OCI-M1 (cell line): ENCODE measurements around the gene MAP4K1.
"Not testable (repeated sequence)": the region's sequence is repeated elsewhere in the genome, so short reads cannot be mapped to it uniquely, and the experiment has no call there.

Experiments
- DNase-seq: peaks from one replicate; lab custom pipeline; 2025; lab: John Stamatoyannopoulos, UW

Gene MAP4K1

GRCh38 chr19:38569368-38569983 is 48.3 kb downstream of the MAP4K1 start:
- DNase-seq: no peak

- DNase-seq: no peak
These were observed 52.1 kb downstream of the MAP4K1 start for GRCh38 chr19:38565691-38566105.

- DNase-seq: no peak
These were observed 52.6 kb downstream of the MAP4K1 start for GRCh38 chr19:38564981-38565690.

- DNase-seq: no peak
These were observed 54.3 kb downstream of the MAP4K1 start for GRCh38 chr19:38563475-38563874.

GRCh38 chr19:38562096-38562495 is 55.7 kb downstream of the MAP4K1 start:
- no peak for DNase-seq

GRCh38 chr19:38561658-38562057 is 56.1 kb downstream of the MAP4K1 start:
- no peak for DNase-seq

DNA sequence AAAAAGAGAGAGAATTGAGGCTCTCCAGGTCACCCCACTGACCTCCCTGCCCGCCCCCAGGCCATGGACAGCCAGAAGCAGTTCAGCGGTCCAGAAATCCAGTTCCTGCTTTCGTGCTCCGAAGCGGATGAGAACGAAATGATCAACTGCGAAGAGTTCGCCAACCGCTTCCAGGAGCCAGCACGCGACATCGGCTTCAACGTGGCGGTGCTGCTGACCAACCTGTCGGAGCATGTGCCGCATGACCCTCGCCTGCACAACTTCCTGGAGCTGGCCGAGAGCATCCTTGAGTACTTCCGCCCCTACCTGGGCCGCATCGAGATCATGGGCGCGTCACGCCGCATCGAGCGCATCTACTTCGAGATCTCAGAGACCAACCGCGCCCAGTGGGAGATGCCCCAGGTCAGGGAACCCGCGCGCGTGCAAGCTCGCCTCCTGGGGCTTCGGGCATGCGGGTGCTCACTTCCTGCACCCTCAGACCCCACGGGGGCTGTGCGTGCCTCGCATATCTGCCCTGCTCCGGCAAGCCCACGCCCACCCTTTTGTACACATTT is 56.6 kb downstream of the MAP4K1 start:
- DNase-seq: no peak

- no peak for DNase-seq
These were observed 58.0 kb downstream of the MAP4K1 start for GRCh38 chr19:38559428-38560401.

- not testable (repeated sequence) for DNase-seq
These were observed 58.8 kb downstream of the MAP4K1 start for GRCh38 chr19:38558933-38559332.

DNA sequence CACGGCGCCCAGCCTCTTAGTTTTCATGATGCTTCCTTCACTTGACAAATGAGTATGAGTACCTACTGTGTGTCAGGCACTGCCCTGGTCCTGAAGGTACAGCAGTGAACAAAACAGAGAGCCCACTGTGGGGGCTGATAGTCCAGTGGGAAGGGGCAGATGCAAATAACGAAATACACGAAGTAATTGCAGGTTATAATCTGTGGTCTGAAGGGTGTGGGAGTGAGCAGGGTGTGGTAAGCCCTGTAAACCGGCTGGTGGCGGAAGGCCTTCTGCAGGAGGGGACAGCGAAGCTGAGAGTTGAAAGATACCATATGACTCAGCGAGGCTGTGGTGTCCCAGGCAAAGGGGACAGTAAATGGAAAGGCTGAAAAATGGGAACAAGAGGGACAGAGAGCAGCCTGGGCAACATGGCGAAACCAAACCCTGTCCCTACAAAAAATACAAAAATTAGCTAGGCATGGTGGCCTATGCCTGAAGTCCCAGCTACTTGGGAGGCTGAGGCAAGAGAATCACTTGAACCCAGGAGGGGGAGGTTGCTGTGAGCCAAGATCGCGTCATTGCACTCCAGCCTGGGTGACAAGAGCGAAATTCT is 60.5 kb downstream of the MAP4K1 start:
- peak; percentile 97 for DNase-seq

DNA sequence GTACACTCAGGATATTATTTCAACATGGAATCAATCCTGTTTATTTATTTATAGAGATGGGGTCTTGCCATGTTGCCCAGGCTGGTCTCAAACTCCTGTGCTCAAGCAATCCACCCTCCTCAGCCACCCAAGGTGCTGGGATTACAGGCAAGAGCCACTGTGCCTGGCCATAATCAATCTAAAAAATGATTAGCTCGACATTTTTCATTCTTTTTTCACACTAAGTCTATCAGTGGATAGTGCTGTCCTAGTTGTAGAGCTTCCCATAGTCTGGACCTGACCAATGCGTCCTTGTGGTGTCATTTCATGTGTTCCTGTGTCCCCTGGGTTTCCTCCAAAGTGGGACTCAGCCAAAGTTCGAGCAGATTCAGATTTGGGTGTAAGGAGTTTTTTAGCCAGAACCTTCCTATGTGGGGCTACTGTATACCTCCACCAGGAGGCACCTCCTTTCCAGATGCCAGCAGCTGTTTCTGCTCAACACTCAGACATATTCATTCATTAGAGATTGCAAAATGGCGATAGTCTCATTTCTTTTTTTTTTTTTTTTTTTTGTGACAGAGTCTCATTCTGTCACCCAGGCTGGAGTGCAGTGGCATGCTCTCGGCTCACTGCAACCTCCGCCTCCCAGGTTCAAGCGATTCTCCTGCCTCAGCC is 61.1 kb downstream of the MAP4K1 start:
- peak; percentile 40 for DNase-seq

- DNase-seq: no peak
These were observed 62.6 kb downstream of the MAP4K1 start for GRCh38 chr19:38555200-38555599.

- DNase-seq: peak; percentile 14
These were observed 63.0 kb downstream of the MAP4K1 start for GRCh38 chr19:38554676-38555141.

DNA sequence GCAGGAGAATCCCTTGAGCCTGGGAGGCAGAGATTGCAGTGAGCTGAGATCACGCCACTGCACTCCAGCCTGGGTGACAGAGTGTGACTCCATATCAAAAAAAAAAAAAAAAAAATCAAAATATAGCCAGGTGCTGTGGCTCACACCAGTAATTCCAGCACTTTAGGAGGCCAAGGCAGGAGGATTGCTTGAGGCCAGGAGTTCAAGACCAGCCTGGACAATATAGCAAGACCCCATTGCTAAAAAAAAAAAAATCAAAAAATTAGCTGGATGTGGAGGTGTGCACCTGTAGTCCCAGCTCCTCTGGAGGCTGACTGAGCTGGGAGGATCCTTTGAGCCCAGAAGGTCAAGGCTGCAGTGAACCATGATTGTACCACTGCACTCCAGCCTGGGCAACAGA is 64.5 kb downstream of the MAP4K1 start:
- DNase-seq: not testable (repeated sequence)

DNA sequence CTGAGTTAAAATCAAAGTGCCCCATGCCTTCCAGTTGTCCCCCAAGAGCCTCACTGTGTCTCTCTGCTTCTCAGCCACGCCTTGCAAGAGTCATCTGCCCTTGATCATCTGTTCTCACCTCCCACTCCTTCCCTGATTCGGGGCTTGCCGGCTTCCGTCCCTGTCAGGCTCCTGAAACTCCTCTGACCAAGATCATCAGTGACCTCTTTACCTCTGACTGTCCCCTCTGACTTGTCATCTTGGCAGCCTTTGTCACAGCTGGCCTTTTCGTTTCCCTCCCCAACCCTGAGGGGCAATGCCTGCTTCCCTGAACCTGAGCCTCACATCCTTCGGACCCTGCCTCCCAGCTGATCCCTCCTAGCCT is 66.3 kb downstream of the MAP4K1 start:
- no peak for DNase-seq

- no peak for DNase-seq
These were observed 67.4 kb downstream of the MAP4K1 start for GRCh38 chr19:38550376-38550775.

DNA sequence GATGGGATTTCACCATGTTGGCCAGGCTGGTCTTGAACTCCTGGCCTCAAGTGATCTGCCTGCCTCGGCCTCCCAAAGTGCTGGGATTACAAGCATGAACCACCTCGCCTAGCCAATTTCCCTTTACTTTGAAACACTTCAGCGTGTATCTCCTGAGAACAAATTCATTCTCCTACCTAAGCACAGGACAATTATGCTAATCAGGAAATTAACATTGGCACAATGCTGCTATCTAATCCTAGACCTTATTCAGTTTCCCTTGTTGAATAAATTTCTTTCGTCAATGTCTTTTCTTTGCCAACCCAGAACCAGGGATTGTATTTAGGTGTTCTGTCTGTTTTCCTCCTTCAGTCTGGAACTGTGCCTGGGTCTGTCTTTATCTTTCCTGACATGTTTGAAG is 67.8 kb downstream of the MAP4K1 start:
- no peak for DNase-seq

DNA sequence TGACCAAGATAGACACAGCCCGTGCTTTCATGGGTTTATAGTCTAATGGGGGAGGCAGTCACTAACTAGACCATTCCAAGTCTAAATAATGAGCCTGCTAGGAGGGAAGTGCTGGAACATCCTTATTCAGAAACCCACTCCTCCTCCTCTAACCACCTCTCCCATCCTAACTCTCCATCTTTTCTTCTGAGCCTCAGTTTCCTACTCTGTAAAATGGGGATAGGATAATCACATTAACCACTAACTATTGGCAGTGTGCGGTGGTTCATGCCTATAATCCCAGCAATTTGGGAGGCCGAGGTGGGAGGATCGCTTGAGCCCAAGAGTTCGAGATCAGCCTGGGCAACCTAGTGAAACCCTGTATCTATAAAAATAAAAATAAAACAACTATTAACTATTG is 68.7 kb downstream of the MAP4K1 start:
- DNase-seq: no peak

DNA sequence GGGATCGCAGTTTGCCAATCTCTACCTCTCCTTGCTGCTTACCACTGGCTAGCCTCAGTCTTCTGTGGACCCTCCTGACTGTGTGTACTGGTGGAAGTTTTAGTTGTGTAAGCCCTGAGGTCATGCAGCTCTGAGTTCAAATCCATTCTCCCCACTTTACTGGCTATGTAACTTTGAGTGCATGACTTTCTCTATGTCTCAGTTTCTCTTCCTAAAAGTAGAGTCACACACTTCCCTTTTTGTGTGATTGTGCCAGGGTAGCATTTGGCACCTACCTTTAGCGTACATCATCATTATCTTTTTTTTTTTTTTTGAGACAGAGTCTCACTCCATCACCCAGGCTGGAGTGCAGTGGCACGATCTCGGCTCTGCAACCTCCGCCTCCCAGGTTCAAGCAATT is 70.3 kb downstream of the MAP4K1 start:
- no peak for DNase-seq

- DNase-seq: no peak
These were observed 72.2 kb downstream of the MAP4K1 start for GRCh38 chr19:38545596-38545995.

DNA sequence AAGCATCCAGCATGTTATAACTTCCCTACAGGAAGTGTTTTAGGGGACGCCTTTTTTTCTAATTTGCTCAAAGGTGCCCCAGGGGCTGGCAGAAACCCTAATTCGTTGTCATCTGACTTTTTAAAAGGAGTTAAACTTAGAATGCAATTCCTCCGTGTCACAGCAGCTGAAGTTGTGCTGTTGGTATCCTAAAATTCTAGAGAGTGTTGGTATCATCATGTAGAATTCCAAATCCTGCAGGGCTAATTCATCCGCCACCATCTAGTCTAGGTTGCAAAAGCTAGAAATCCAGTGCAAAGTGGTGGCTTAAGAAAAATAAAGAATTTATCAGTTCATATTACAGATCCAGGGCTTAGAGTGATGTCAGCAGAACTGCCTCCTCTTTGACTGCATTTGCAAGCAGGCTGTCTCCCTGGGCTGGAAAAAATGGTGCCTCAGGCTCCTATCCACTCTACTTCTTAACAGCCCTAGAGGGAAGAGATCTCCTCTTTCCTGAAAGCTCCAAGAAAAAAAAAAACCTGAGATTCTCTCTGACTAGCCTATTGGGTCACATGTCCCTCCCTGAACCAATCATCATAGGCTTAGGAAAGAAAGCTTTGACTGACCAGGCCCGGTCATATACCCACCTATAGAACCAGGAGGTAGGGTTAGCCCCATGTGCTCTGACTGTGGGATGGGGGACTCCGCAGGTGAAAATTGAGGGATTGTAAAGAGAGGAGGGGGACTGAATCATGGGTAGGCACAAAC is 73.0 kb downstream of the MAP4K1 start:
- peak; percentile 61 for DNase-seq
